Kidney glomerular epithelial cell (primary cell): ENCODE data around the gene CCNA2.

Source experiments
- DNase-seq: peaks from one replicate; lab custom pipeline; 2025; lab: John Stamatoyannopoulos, UW

Gene CCNA2

DNA sequence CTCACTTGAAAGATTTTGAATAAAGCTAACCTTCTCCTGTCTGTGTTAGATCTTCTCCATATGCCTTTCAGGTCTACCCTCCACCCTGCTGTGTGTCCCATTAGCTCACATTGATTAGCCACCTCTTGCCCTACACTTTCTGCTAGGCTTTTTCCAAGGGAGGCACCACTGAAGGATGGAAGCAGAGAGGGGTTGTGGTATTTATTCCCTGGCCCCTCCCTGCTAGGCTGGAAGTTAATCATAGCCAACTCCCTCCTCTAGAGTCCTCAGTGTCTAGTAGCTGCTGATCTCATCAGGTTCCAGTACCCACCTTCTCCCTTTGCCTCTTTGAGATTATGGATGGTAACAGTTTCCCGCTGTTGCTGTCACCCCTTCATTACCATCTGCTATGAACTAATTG lies 49.8 kb downstream of the CCNA2 start:
- no peak for DNase-seq

- DNase-seq, result no peak
Observed at GRCh38 chr4:121771869-121772268, 51.8 kb downstream of the CCNA2 start.

GRCh38 chr4:121769341-121769740 lies 54.3 kb downstream of the CCNA2 start:
- DNase-seq, result no peak

DNA sequence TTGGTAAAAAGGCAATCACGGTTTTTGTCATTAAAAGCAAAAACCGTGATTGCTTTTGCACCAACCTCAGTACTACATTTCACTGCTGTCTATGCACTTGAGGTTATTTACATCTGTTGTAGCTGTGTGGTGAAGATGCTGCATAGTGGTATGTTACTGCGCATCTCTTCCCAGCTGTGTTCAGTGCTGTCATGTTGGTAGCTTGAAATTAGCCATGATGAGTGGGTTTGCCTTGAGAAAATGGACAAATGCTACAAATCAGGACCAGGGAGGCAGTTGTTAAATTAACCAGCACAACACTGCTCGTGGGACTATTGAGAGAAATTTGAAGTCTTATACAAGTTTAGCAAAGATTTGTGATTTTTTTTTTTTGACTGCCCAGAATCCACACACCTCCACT lies 56.5 kb downstream of the CCNA2 start:
- DNase-seq, result no peak
